ENCODE data around the gene PFDN2. TPM values are rescaled to one million over a fixed set of nuclear protein-coding genes. Genes with fewer than 3 reads are reported as not detected.
A peak's percentile ranks its signal among the peaks of the same experiment; 100 is the strongest.

PFDN2 gene, protein sequence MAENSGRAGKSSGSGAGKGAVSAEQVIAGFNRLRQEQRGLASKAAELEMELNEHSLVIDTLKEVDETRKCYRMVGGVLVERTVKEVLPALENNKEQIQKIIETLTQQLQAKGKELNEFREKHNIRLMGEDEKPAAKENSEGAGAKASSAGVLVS
- 2.4 TPM for total RNA-seq (ENCODE audit: insufficient read depth, low replicate concordance)

DNA sequence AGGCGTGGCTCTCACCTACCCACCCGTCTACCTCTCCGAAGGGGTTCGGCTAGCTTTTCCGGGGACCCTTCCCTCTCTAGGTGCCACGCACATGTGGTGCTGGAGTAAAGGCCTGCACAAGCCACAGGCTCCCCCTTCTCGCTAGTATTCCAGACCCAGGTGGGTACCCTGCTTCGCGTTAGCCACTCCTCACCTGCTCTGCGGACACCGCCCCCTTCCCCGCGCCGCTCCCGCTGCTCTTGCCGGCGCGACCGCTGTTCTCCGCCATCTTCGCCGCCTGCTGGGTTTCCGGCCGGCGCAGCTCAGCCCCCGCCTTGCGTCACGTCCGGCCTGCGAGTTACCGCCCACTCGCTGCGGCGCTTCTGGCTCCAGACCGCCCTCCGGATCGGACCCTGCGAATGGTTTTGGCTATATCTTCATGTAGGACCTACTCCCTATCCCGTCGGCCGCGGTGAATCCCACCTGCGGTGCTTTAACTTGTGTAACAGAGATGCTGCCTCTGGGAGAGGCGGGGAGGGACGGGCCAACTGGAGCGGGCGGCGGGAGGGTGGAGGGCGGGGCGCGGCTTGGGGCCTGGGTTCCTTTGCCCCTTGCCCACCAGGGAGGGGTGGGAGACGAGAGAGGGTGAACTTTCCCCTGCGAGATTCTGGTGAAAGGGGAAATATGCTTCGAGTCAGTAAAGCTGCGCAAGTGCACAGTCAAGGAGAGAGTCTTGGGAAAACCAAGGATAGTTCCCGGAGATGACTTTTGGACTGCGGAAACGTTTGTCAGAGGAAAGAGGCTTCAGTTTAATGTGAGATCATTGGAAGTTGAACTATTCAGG is at the start of gene PFDN2, which contains the start of gene NIT1:
PFDN2 (minus strand) TSS at position 279 of the 823 bp plus-strand sequence; CDS start at position 268, 11 bp downstream.
NIT1 (plus strand) TSS at position 347 of the 823 bp plus-strand sequence; CDS start at position 419, 72 bp downstream.
- DNase-seq (ENCODE audit: low spot score) = peak; percentile 92

DNA sequence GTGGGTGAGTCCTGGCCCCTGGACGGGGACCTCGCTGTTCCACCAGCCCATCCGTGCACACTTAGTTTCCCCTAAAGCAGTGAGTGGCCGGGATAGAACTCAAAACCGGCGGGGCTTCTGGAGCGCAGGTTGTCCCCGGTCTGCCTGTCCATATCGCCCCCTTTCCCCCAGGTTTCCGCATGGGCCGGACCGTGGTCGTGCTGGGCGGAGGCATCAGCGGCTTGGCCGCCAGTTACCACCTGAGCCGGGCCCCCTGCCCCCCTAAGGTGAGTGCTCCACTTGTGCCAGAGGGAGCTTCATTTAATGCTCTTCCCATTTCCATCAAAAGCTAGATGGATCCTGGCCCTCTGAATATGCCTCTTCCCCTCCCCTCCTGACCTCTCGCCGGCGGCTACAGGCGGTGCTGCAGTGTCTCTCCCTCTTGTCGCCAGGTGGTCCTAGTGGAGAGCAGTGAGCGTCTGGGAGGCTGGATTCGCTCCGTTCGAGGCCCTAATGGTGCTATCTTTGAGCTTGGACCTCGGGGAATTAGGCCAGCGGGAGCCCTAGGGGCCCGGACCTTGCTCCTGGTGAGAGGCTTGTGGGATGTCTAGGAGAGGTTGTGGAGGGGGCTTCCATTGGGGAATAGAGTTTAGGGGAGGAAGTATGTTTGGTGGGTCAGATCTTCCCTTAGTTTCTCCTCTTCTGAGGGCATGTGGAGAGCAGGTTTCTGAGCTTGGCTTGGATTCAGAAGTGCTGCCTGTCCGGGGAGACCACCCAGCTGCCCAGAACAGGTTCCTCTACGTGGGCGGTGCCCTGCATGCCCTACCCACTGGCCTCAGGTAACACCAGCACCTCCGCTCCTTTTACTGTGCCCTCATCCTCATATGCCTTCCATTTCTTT is 49.1 kb upstream of the PFDN2 start:
- DNase-seq (ENCODE audit: low spot score) = no peak

DNA sequence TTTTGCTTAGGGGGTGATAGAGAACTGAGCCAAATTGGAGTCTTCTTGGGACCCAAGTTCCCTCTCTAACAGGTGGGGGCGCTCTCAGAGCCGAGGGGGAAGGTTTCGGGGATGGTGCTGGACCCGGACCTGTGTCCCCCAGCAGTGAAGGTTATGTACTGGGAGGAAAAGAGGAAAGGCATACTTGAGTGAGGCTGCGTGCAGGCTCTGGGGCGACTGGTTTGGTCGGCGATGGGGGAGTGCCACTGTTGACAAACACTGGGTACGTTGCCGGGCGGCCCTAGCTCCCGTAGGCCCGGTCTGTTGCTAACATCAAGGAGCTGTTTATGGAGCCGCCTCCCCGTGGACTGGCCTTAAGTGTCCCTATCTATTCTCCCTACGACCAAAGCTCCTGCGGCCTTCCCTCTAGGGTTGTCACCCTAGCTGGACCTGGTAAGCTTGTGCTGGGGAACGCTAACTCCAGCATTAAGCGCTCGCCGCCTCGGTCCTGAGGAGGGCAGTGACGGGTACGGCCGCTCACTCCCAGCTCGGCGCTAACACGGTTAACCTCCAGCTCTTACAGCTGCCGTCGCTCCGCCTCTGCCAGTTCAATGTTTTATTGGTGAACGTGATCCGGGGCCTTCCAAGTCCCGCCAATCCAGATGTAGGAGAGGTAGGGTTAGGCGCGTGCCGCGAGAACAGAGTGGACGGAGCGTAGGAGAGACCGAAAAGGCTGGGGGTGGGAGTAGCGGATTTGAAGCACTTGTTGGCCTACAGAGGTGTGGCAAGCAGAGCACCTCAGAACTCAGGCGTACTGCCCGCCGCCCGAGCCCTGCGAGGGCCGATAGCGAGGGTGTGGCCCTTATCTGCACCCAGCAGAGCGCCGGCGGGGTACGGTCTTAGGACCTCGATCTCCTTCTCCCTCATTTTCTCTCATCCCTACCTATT is 48.2 kb upstream of the PFDN2 start, which contains the start of gene PPOX:
PPOX (plus strand) TSS at position 685 of the 927 bp plus-strand sequence. CDS start 422 bp downstream, outside the sequence.
- peak; percentile 100 for DNase-seq (ENCODE audit: low spot score)

DNA sequence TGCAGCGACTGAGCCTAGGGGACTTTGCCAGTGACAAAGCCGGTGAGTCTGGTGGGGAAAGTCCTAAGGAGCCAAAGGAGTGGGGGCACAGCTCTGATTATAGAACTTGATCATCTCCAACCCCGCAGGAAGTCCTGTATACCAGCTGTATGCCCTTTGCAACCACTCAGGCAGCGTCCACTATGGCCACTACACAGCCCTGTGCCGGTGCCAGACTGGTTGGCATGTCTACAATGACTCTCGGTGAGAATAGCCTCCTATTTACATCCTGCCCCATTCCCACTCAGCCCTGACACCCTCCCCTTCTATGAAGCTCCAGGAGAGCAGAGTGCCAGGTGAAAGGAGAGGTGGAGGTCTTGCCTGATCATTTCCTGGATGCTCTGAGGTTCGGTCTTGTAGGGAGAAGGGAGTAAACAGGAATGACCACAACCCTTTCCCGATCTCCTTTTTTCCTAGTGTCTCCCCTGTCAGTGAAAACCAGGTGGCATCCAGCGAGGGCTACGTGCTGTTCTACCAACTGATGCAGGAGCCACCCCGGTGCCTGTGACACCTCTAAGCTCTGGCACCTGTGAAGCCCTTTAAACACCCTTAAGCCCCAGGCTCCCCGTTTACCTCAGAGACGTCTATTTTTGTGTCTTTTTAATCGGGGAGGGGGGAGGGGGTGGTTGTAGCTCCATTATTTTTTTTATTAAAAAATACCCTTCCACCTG is 47.2 kb upstream of the PFDN2 start:
- no peak for DNase-seq (ENCODE audit: low spot score)

DNA sequence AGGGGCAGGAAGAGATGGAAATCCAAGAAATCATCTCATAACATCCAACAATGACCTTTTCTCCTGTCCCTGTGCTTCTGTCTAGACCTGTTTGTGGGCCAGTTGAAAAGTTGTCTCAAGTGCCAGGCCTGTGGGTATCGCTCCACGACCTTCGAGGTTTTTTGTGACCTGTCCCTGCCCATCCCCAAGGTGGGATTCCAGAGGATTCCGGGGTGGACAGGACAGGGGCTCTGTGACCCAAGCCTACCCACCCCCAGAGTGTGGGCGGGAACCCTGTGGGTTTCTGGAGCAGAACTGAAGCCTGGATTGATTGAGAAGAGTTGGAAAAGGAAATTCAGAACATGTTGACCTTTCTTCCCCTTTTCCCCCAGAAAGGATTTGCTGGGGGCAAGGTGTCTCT is 46.0 kb upstream of the PFDN2 start:
- DNase-seq (ENCODE audit: low spot score) = no peak

DNA sequence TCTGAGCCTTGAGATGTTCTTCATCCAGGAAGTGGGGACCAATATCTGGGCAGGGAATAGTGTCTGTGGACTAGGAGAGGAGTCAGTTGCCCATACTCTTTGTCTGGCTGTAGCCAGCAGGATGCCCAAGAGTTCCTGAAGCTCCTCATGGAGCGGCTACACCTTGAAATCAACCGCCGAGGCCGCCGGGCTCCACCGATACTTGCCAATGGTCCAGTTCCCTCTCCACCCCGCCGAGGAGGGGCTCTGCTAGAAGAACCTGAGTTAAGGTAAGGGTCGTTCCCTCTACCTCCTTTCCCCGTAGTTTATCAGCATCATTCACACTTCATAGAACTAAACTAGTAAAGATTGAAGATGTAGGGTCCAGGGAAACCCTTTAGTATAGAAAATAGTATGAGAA is 45.0 kb upstream of the PFDN2 start:
- no peak for DNase-seq (ENCODE audit: low spot score)

DNA sequence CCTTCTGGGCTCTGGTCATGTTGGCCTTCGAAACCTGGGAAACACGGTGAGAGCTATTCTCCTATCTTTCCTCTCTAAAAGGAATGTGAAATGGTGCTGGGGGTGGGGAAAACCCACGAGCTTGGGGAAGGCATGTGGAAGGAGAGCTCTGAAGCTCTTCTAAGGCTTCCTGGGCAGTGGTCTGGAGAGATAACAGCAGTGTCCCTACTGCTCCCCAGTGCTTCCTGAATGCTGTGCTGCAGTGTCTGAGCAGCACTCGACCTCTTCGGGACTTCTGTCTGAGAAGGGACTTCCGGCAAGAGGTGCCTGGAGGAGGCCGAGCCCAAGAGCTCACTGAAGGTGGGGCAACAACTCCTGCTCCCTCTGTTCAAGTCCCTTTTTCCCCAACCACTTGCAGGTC is 44.2 kb upstream of the PFDN2 start:
- DNase-seq (ENCODE audit: low spot score) = no peak

DNA sequence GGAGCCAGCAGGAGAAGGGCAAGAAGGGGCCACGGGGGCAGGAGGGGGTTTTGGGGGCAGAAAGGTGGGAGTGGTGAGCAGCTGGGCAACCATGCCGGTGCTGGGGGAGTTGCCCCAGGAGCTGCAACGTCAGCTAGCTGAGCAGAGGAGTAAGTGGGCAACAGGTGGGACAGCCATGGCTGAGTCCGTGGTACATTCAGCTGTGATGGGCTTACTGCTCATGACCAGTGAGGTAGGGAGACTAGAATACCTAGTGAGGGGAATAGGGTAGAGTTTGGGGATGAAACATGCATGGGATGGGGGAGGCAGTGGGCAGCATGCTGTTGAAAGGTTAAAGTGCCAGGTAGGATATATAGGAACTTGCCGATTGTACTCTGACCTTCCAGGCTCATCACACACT is 43.8 kb upstream of the PFDN2 start:
- no peak for DNase-seq (ENCODE audit: low spot score)

DNA sequence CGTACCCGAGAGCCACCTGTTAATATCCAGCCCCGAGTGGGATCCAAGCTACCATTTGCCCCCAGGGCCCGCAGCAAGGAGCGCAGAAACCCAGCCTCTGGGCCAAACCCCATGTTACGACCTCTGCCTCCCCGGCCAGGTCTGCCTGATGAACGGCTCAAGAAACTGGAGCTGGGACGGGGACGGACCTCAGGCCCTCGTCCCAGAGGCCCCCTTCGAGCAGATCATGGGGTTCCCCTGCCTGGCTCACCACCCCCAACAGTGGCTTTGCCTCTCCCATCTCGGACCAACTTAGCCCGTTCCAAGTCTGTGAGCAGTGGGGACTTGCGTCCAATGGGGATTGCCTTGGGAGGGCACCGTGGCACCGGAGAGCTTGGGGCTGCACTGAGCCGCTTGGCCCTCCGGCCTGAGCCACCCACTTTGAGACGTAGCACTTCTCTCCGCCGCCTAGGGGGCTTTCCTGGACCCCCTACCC is 42.9 kb upstream of the PFDN2 start:
- DNase-seq (ENCODE audit: low spot score) = no peak

DNA sequence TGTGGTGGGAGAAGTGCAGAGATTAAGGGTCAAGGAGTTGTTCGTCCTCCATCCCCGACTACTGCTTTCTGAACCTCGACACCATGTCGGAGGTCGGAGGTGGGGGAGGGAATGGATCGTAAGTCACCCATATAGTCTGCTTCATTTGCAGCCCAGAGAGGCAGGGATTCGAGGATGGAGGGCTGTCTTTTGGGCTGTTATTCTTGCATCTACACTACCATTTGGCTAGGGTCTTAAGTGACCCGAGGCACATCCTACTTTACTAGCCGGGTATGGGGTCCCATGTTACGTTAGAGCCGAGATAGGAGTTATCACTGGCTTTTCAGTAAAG is 42.0 kb upstream of the PFDN2 start:
- no peak for DNase-seq (ENCODE audit: low spot score)

DNA sequence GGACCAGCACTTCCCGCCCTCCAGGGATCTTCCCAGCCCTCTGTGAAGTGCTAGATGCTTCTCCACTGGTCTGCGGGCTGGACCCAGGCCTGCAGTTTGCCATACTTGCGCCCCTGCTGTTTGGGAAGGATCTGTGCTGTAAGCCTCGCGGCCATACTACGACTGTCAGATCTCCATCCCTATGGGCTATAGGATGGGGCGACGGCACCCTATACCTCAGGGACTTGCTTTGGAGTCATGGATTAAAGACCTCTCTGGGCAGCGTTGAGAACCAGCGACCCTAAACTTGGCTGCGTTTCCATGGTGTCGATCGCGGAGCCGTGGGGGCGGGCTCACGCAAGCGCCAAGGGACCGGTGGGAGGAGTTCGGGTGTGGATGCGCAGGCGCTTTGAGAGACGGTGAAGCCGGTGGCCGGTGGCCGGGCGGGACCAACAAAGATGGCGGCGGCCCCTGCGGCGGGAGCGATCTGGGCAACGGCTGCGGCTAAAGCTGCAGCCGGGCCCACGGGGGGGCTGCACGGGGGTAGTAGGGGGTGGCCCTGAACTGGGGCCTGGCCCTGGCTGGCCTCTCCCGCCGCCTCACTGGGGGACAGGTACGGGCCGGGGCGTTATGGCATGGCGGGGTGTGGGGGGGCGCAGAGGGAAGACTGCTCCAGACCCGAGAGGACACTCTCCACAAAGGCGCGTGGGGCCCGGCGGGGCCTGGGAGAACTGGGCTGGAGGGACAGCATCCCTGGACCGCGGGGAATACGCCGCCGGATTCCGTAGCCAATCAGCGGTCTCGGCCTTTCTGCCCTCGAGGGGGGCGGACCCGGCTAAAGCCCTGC is 41.5 kb upstream of the PFDN2 start, which contains the start of gene USP21:
USP21 (plus strand) TSS at position 414 of the 826 bp plus-strand sequence. CDS start 1,141 bp downstream, outside the sequence.
- peak; percentile 97 for DNase-seq (ENCODE audit: low spot score)

DNA sequence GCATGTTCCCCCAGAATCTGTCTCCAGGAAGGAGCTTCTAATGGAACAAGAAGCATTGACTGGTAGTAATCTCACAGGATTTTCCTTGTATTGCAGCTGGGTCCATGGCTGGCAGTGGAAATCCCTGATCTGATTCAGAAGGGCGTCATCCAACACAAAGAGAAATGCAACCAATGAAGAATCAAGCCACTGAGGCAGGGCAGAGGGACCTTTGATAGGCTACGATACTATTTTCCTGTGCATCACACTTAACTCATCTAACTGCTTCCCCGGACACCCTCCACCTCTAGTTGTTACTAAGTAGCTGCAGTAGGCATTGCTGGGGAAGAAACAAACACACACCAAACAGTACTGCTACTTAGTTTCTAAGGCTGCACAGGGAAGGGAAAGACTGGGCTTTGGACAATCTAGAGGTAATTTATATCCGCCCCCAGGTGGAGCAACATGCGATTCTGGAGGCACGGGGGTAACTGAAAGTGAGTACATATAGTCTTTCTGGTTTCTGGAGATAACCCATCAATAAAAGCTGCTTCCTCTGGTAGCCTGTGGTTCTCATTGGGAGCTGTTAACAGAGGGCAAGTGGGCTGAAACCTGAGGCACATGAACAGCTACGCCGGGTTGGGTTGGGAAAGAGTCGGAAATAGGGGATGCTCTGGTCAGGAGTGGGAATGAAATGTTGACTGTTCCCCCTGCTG is 40.6 kb upstream of the PFDN2 start:
- DNase-seq (ENCODE audit: low spot score) = no peak

DNA sequence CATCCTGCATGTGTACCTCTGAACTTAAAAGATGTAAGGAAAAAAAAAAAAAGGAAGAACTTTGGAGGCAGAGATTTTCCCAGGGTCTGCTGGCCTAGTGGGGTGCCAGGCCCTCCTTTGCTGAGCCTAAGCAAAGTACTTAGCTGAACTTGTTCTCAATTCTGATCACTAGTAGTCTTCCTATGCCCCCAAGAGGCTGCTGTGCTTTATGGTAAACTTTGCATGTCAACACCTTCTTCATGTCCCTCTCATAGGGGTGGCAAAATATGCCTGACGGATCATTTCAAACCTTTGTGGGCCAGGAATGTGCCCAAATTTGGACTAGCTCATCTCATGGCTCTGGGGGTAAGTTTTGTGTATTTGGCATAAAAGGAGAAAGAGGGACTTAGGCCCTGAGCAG is 40.0 kb upstream of the PFDN2 start:
- no peak for DNase-seq (ENCODE audit: low spot score)

DNA sequence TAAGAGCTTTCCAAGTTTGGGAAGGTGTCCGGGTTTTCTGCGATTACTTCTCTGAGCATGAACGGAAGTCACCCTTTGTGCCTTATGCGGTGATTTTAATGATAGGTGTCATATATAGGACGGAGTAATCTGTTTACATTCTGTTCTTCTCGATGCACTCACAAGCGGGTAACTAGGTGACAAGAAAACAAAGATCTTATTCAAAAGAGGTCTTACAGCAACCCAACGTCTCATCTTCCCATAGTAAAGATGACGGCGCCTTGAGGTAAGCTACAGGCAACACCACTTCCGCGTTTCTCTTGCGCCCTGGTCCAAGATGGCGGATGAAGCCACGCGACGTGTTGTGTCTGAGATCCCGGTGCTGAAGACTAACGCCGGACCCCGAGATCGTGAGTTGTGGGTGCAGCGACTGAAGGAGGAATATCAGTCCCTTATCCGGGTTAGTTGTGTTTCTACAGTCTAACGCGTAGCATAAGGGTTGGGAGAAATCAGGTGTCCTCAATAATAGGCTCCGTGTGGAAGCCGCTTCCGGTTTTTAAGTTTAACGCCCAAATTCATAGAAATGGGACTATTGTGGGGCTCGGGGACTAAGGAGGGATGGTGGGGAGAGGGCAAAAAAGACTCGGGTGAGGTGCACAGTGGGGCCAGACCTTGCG is 36.0 kb upstream of the PFDN2 start, which contains the start of gene UFC1:
UFC1 (plus strand) TSS at position 297 of the 656 bp plus-strand sequence; CDS start at position 317, 20 bp downstream.
- peak; percentile 95 for DNase-seq (ENCODE audit: low spot score)

DNA sequence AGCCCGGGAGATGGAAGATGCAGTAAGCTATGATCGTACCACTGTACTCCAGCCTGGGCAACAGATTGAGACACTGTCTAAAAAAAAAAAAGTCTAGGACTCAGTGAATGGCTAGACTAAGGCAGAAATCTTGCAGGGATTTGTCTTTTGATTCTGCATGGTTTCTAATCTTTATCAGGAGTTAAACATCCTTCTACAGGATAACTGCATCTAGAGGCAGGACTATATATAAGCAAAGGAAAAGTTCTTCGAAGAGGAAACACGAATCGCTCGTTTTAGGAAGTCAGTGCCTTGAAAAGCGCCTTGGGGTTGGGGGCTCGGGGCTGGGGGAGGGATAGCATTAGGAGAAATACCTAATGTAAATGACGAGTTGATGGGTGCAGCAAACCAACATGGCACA is 35.3 kb upstream of the PFDN2 start:
- DNase-seq (ENCODE audit: low spot score) = peak; percentile 56

DNA sequence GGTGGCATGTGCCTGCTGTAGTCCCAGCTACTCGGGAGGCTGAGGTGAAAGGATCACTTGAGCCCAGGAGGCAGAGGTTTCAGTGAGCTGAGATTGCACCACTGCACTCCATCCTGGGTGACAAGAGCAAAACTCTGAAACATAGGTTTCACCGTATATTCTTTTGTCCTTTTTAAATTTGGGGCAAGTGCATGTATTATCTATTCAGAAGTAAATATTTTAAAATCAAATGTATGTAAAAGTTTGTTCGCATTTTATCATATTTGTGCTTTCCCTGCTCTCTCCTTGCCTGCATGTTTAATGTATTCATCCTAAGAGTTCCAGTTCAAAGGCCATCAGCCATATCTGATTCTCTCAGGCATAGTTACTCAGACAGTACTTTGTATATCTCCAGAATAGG is 28.0 kb upstream of the PFDN2 start:
- DNase-seq (ENCODE audit: low spot score) = no peak

DNA sequence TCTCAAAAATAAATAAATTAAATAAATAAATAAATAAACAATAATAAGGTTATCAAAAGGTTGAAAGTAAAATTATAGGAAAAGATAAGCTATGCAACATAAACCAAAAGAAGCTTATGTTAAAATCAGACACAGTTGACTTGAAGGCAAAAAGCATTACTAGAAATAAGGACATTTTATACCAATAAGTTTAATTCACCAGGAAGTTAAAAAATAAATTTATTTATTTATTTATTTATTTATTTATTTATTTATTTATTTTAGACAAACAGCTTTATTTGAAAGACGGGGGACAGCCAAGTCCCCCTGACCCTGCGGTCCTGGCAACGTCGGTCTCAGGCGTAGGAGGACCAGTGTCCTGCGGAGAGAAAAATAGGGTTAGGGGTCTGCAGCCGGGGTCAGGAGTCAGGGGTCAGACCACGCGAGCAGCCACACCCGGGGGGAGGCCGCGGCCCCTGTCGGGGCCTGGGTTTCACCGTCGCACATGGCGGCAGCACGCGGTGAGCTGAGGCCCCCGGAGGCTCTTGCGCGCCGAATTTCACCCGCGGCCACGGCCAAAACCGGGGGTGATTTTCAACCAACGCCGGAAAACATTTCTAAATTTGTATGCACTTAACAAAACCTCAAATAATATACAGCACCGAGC is 23.0 kb upstream of the PFDN2 start:
- DNase-seq (ENCODE audit: low spot score) = no peak

Measured in umbilical cord (tissue), 2 donors.